Gastrocnemius medialis (tissue), 4 donors: ENCODE results near the gene PTPRN2. TPM values are rescaled to one million over a fixed set of nuclear protein-coding genes. Genes with fewer than 3 reads are reported as not detected.
"Not testable (repeated sequence)": the region's sequence is repeated elsewhere in the genome, so short reads cannot be mapped to it uniquely, and the experiment has no call there.

Experiments
- ATAC-seq, 2 donors: fragments of 150-250 bp; one replicate each; pipeline ENCODE4 v1.9.1; 2016
- DNase-seq, 2 donors: peaks; one replicate each; pipeline ENCODE4 v3.0.0-alpha.2; 2019
- H3K27ac ChIP-seq, 4 donors: fragments of 200-600 bp; sonication (generic); 1 replicate in 1 of 4; 2 replicates in 3 of 4; pipeline ENCODE4 v1.5.1; 2016 to 2018; ENCODE audit warnings: mild to moderate bottlenecking in 2 of 4, moderate library complexity in 1 of 4
- H3K27me3 ChIP-seq, 3 donors: fragments of 200-600 bp; sonication (generic) in 2 of 3; 1 replicate in 1 of 3; 2 replicates in 2 of 3; pipeline versions ENCODE4 v1.5.1 to v1.6.0; 2016 to 2019; ENCODE audit warnings: mild to moderate bottlenecking in 1 of 3, moderate library complexity in 1 of 3
- H3K36me3 ChIP-seq, 2 donors: fragments of 200-600 bp; sonication (generic) in 1 of 2; one replicate each; pipeline ENCODE4 v1.5.1; 2017 to 2018
- H3K4me1 ChIP-seq, 2 donors: fragments of 200-600 bp; sonication (generic) in 1 of 2; one replicate each; pipeline ENCODE4 v1.5.1; 2016 to 2017; ENCODE audit warnings: mild to moderate bottlenecking in 2 of 2
- H3K4me3 ChIP-seq, 4 donors: fragments of 200-600 bp; sonication (generic) in 3 of 4; 1 replicate in 1 of 4; 2 replicates in 3 of 4; pipeline ENCODE4 v1.5.1; 2016 to 2019; ENCODE audit warnings: mild to moderate bottlenecking in 2 of 4
- H3K9me3 ChIP-seq, 3 donors: fragments of 200-600 bp; sonication (generic) in 2 of 3; 1 replicate in 1 of 3; 2 replicates in 2 of 3; pipeline ENCODE4 v1.5.1; 2016 to 2019
- POLR2A ChIP-seq, 2 donors: fragments of 450-650 bp; IDR thresholded peaks; one replicate each; pipeline ENCODE4 v1.6.1; 2017; ENCODE audit warnings: antibody characterized with exemption in 2 of 2, mild to moderate bottlenecking in 2 of 2, moderate library complexity in 2 of 2
- in situ Hi-C, 4 donors: fragments of 200-750 bp; cut with MboI; loops; one replicate each; pipeline versions ENCODE4 v1.15.0 to v1.8.0; 2017; ENCODE audit warnings: low sequenced_read_pairs in 4 of 4
- intact Hi-C: fragments of 100-400 bp; cut with DNase I; formaldehyde crosslinking; loops from one replicate; pipeline ENCODE4 v1.15.1; 2023; ENCODE audit warnings: low total_unique reads
- total RNA-seq, 4 donors: library from RNA; depleted of rRNA; stranded (reverse); fragments of >200 nt; gene quantifications; one replicate each; pipeline versions ENCODE4 v1.1.0 to v1.2.3, GENCODE V29; 2016
- TF ChIP-seq, protein P1 (sequence below), 5 experiments: fragments of 450-650 bp in 3 of 5; fragments of 200-600 bp in 2 of 5; sonication (generic) in 2 of 5; IDR thresholded peaks in 4 of 5; conservative IDR thresholded peaks in 1 of 5; 1 replicate in 4 of 5; 2 replicates in 1 of 5; pipeline ENCODE4 v1.5.1; 2016 to 2019; ENCODE audit warnings: antibody characterized with exemption in 5 of 5, mild to moderate bottlenecking in 3 of 5, moderate library complexity in 3 of 5

The PTPRN2 gene
- total RNA-seq, 4 donors from 2014 or later, result 0.66 to 0.85 (median 0.81) TPM

DNA sequence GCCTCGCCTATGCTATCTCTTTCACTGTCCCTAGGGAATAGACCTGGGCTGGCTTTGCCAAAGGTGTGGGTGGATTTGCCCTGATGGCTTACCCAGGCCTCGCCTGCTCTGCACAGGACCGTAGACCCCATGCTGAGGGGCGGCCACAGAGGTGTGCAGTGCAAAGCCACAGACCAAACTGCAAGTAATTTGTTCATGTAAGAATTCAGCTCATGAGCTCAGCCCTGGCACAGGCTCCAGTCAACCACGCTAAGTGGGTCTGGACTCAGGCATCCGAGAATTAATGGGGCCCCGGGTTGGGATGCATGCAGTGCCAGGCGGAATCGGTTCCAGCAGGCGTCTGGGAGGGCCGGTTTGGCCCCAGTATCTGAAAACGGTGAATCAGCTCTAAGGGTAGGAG, 805.6 kb downstream of the PTPRN2 start:
- in situ Hi-C loops, result no loop called here
- H3K4me3 ChIP-seq, result no peak overlapping the region
- H3K27ac ChIP-seq, result no peak overlapping the region
- TF ChIP-seq, protein P1, sequence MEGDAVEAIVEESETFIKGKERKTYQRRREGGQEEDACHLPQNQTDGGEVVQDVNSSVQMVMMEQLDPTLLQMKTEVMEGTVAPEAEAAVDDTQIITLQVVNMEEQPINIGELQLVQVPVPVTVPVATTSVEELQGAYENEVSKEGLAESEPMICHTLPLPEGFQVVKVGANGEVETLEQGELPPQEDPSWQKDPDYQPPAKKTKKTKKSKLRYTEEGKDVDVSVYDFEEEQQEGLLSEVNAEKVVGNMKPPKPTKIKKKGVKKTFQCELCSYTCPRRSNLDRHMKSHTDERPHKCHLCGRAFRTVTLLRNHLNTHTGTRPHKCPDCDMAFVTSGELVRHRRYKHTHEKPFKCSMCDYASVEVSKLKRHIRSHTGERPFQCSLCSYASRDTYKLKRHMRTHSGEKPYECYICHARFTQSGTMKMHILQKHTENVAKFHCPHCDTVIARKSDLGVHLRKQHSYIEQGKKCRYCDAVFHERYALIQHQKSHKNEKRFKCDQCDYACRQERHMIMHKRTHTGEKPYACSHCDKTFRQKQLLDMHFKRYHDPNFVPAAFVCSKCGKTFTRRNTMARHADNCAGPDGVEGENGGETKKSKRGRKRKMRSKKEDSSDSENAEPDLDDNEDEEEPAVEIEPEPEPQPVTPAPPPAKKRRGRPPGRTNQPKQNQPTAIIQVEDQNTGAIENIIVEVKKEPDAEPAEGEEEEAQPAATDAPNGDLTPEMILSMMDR (IDR thresholded peaks at IDR 0.05 in 4 of 5, conservative IDR thresholded peaks at IDR 0.05 in 1 of 5), result no peak
- TF ChIP-seq POLR2A (IDR thresholded peaks at IDR 0.05), result no peak
- no peaks in the 10 kb centered on the region for H3K36me3 ChIP-seq
- no peaks in the 10 kb centered on the region for H3K27me3 ChIP-seq
- no peaks in the 10 kb centered on the region for H3K9me3 ChIP-seq
- no peaks in the 10 kb centered on the region for H3K4me1 ChIP-seq
- intact Hi-C loops, result no loop called here
- DNase-seq, result no peak
- ATAC-seq, result no peak

DNA sequence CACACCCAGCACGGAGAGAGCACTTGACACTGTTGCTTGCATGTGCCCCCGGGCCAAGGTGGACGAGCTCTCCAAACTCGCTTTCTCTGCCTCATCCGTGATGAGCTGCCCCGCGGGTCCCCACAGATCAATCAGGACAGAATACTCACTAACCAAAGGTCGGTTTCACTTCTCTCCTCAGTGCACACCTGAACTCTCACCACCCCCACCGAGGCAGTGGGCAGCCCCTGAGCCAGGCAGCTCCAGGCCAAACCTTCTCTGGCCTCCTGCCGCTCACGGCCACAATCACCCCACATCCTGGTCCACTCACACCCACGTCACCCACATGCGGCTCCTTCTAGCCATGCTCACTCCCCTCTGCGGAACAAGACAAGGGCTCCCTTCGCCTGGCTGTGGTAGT, 806.9 kb downstream of the PTPRN2 start:
- H3K27me3 ChIP-seq, result no peaks in the 10 kb centered on the region
- intact Hi-C loops, result no loop called here
- no peak overlapping the region for H3K27ac ChIP-seq
- ATAC-seq (no peak), DNase-seq (no peak)
- H3K9me3 ChIP-seq, result no peaks in the 10 kb centered on the region
- H3K4me3 ChIP-seq, result no peak overlapping the region
- no peak for TF ChIP-seq POLR2A (IDR thresholded peaks at IDR 0.05)
- TF ChIP-seq, protein P1 (IDR thresholded peaks at IDR 0.05 in 4 of 5, conservative IDR thresholded peaks at IDR 0.05 in 1 of 5), result no peak
- no peaks in the 10 kb centered on the region for H3K36me3 ChIP-seq
- in situ Hi-C loops, result no loop called here
- H3K4me1 ChIP-seq, result no peaks in the 10 kb centered on the region

DNA sequence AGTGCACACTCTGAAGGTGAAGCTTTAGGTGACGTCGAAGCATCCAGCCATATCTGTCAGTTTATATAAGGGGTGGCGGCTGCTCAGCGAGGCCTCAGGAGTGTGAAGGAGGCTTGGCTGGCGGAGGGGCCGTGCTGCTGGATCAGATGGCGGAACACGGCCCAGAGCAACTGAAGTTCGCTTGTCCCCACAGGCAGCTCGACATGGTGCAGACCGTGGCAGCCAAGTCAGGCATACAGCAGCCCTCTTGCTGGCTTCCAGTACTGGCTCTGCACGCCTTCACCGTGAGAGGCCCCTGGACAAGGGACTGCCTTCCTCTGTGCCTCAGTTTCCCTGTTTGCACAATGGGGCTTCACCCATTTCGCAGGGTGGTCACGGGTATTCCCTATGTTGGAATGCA, 807.3 kb downstream of the PTPRN2 start:
- no peak for DNase-seq
- Histone ChIP-seq H3K27ac (no peak overlapping the region), H3K4me3 (no peak overlapping the region), H3K36me3 (no peaks in the 10 kb centered on the region), H3K27me3 (no peaks in the 10 kb centered on the region), H3K4me1 (no peaks in the 10 kb centered on the region), H3K9me3 (no peaks in the 10 kb centered on the region)
- no peak for ATAC-seq
- no peak for TF ChIP-seq POLR2A (IDR thresholded peaks at IDR 0.05)
- TF ChIP-seq, protein P1 (IDR thresholded peaks at IDR 0.05 in 4 of 5, conservative IDR thresholded peaks at IDR 0.05 in 1 of 5), result no peak
- intact Hi-C loops, result no loop called here
- in situ Hi-C loops, result no loop called here

DNA sequence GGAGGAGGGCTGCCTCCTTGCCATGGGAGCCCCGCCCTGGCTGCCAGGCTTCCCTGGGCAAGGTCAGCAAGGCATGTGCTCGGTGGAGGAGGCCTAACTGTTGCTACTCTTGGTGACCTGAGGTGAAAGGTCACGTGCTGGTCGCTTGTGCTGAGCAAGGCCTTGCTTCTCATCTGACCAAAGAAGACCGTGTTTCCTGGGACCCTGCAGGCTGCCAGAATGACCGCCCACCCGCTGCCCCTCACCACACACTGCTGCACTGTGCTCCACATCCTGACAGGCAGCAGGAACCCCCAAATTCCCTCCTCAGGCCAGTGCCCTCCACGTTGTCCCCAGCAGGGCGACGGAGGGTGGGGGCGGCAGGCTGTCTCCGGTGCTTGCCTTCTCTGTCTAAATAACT, 808.4 kb downstream of the PTPRN2 start:
- in situ Hi-C loops, result no loop called here
- H3K36me3 ChIP-seq, result no peaks in the 10 kb centered on the region
- H3K4me3 ChIP-seq, result no peak overlapping the region
- TF ChIP-seq, protein P1 (IDR thresholded peaks at IDR 0.05 in 4 of 5, conservative IDR thresholded peaks at IDR 0.05 in 1 of 5), result no peak
- TF ChIP-seq POLR2A (IDR thresholded peaks at IDR 0.05), result no peak
- no peaks in the 10 kb centered on the region for H3K27me3 ChIP-seq
- no peak overlapping the region for H3K27ac ChIP-seq
- ATAC-seq, result no peak
- intact Hi-C loops, result no loop called here
- DNase-seq, result no peak
- H3K9me3 ChIP-seq, result no peaks in the 10 kb centered on the region
- no peaks in the 10 kb centered on the region for H3K4me1 ChIP-seq

DNA sequence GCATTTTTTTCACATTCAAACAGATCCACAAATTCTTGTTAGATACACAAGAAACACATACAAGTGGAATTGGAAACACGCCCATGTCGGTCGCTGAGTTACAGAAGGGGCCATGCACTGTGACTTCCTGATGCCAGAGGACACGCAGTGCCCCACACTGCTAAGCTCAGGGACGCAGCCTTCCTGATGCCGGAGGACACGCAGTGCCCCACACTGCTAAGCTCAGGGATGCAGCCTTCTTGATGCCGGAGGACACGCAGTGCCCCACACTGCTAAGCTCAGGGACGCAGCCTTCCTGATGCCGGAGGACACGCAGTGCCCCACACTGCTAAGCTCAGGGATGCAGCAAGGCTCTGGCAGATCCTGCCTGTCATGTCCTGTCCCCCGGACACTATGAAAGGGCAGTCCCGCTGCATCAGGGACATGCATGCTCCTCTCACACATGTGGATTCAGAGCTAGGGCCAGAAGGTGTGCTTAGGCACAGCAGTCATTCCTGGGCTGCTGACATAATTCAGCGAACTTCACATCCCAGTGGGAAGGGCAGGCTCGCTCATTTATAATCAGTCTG, 810.3 kb downstream of the PTPRN2 start:
- H3K36me3 ChIP-seq, DNase-seq, ATAC-seq, H3K9me3 ChIP-seq, in situ Hi-C loops, H3K4me3 ChIP-seq, H3K27ac ChIP-seq, intact Hi-C loops, H3K4me1 ChIP-seq, H3K27me3 ChIP-seq: not testable (repeated sequence)
